Loucy (cell line): Measurements from ENCODE around the gene SNAI1.

ENCODE experiments used
- H2AFZ ChIP-seq: fragments of 200-600 bp; sonication (generic); 2 replicates; pipeline ENCODE4 v1.6.0; 2016; ENCODE audit warnings: antibody characterized with exemption, mild to moderate bottlenecking, low read length, moderate library complexity
- H3F3A ChIP-seq: fragments of 200-600 bp; 2 replicates; pipeline ENCODE4 v1.6.0; 2016; ENCODE audit warnings: antibody characterized with exemption, low read depth, mild to moderate bottlenecking
- H3K27me3 ChIP-seq: fragments of 200-600 bp; sonication (generic); 2 replicates; pipeline ENCODE4 v1.6.1; 2014; ENCODE audit warnings: low read length, mild to moderate bottlenecking; ENCODE audit not compliant: insufficient read depth, poor library complexity, severe bottlenecking
- H3K36me3 ChIP-seq: fragments of 200-600 bp; sonication (generic); 2 replicates; pipeline ENCODE4 v1.6.1; 2016; ENCODE audit warnings: low read length; ENCODE audit not compliant: insufficient read depth
- H3K4me1 ChIP-seq: fragments of 200-600 bp; sonication (generic); 2 replicates; pipeline ENCODE4 v1.5.1; 2014; ENCODE audit warnings: low read length, mild to moderate bottlenecking; ENCODE audit not compliant: insufficient read depth, poor library complexity, severe bottlenecking
- H3K4me2 ChIP-seq: fragments of 200-600 bp; sonication (generic); 2 replicates; pipeline ENCODE4 v1.6.0; 2014; ENCODE audit warnings: antibody characterized with exemption, low read length, low read depth, mild to moderate bottlenecking; ENCODE audit not compliant: poor library complexity, severe bottlenecking
- H3K4me3 ChIP-seq: fragments of 200-600 bp; sonication (generic); 2 replicates; pipeline ENCODE4 v1.5.1; 2014; ENCODE audit warnings: low read length, mild to moderate bottlenecking, mixed read lengths; ENCODE audit not compliant: poor library complexity, severe bottlenecking
- H3K79me2 ChIP-seq: fragments of 200-600 bp; sonication (generic); 2 replicates; pipeline ENCODE4 v1.6.1; 2014; ENCODE audit warnings: low read length; ENCODE audit not compliant: insufficient read depth
- H3K9ac ChIP-seq: fragments of 200-600 bp; sonication (generic); 2 replicates; pipeline ENCODE4 v1.6.0; 2014; ENCODE audit warnings: mild to moderate bottlenecking, low read depth, low read length, moderate library complexity; ENCODE audit not compliant: poor library complexity, severe bottlenecking
- H3K9me2 ChIP-seq: fragments of 200-600 bp; sonication (generic); replicated peaks from 2 replicates; pipeline ENCODE4 v1.6.1; 2016; ENCODE audit warnings: low read depth, low read length, mixed read lengths
- H3K9me3 ChIP-seq: fragments of 200-600 bp; sonication (generic); 2 replicates; pipeline ENCODE4 v1.6.1; 2014; ENCODE audit warnings: mild to moderate bottlenecking, antibody characterized with exemption, low read length, low read depth; ENCODE audit not compliant: insufficient read depth
- H4K20me1 ChIP-seq: fragments of 200-600 bp; sonication (generic); 2 replicates; pipeline ENCODE4 v1.6.0; 2014; ENCODE audit warnings: antibody characterized with exemption, low read length, mild to moderate bottlenecking; ENCODE audit not compliant: insufficient read depth, poor library complexity, severe bottlenecking
- CTCF ChIP-seq: fragments of 200-600 bp; sonication (generic); conservative IDR thresholded peaks from 2 replicates; pipeline ENCODE4 v1.5.1; 2014; ENCODE audit warnings: mild to moderate bottlenecking, antibody characterized with exemption, low read length
- EZH2phosphoT487 ChIP-seq: fragments of 200-600 bp; IDR thresholded peaks from 2 replicates; pipeline ENCODE4 v1.6.1; 2018; ENCODE audit warnings: antibody characterized with exemption, mild to moderate bottlenecking, moderate library complexity, borderline replicate concordance

SNAI1 gene

DNA sequence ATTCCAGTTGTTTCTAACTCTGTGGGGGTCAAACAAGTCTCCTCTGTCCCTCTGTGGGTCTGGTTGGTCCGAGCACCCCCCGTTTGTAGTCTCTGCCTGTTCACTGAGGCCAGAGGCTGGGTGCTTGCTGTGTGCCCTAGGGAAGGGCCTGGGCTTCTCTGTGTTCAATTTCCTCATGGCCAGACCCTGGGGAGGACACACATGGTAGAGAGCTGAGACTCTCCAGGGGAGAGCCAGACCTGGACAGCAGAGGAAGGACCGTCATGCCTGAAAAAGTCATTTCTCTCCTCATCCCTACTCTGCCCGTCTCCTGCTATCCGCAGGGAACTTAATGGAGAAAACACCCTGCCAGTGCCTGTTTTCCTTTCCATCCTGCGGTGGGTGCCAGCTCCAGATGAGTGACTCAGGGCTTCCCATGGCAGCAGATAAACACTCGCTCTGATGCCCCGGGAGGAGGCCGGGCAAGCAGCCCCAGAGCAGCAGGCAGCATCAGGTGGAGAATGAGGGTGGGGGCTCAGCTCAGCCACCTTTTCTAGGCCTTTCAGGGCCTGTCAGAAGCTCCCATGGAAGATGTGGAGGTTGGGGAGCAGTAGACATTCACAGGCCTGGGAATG lies 51.9 kb downstream of the SNAI1 start:
- H3K36me3 ChIP-seq, result no peaks in the 10 kb centered on the region
- H3K27me3 ChIP-seq, result no peaks in the 10 kb centered on the region
- H3K4me3 ChIP-seq, result no peak overlapping the region
- no peak overlapping the region for H2AFZ ChIP-seq
- no peaks in the 10 kb centered on the region for H4K20me1 ChIP-seq
- no peaks in the 10 kb centered on the region for H3K79me2 ChIP-seq
- H3K4me1 ChIP-seq, result peaks cover 4% of the 10 kb centered on the region
- no peak overlapping the region for H3K4me2 ChIP-seq
- no peaks in the 10 kb centered on the region for H3K9me3 ChIP-seq
- H3F3A ChIP-seq, result no peaks in the 10 kb centered on the region
- H3K9ac ChIP-seq, result no peak overlapping the region
- no peaks in the 10 kb centered on the region for H3K9me2 ChIP-seq
- no peak for TF ChIP-seq EZH2phosphoT487
- TF ChIP-seq CTCF, result no peak

GRCh38 chr20:50036703-50037102 lies 53.9 kb downstream of the SNAI1 start:
- Histone ChIP-seq H4K20me1 (no peaks in the 10 kb centered on the region), H3K27me3 (no peaks in the 10 kb centered on the region)

GRCh38 chr20:50037123-50037522 lies 54.3 kb downstream of the SNAI1 start:
- H3K27me3 ChIP-seq, result no peaks in the 10 kb centered on the region
- H3K9me3 ChIP-seq, result no peaks in the 10 kb centered on the region
- H3K9ac ChIP-seq, result no peak overlapping the region
- no peaks in the 10 kb centered on the region for H4K20me1 ChIP-seq
- no peaks in the 10 kb centered on the region for H3K36me3 ChIP-seq
- peaks cover 14% of the 10 kb centered on the region for H3K4me1 ChIP-seq
- no peak overlapping the region for H3K4me3 ChIP-seq
- H2AFZ ChIP-seq, result no peak overlapping the region
- H3K79me2 ChIP-seq, result no peaks in the 10 kb centered on the region
- H3F3A ChIP-seq, result no peaks in the 10 kb centered on the region
- no peaks in the 10 kb centered on the region for H3K9me2 ChIP-seq
- no peak for TF ChIP-seq CTCF
- no peak overlapping the region for H3K4me2 ChIP-seq

More at GRCh38 chr20:50036703-50037102, 53.9 kb downstream of the SNAI1 start:
- Histone ChIP-seq H3F3A (no peaks in the 10 kb centered on the region), H3K4me2 (no peak overlapping the region), H3K36me3 (no peaks in the 10 kb centered on the region), H3K4me3 (no peak overlapping the region), H3K9me3 (no peaks in the 10 kb centered on the region), H3K4me1 (peaks cover 14% of the 10 kb centered on the region), H3K9me2 (no peaks in the 10 kb centered on the region), H3K79me2 (no peaks in the 10 kb centered on the region), H3K9ac (no peak overlapping the region), H2AFZ (no peak overlapping the region)
- TF ChIP-seq EZH2phosphoT487 (no peak), CTCF (no peak)
